AG04449 (cell line): ENCODE measurements around the gene PTH.

ENCODE experiments used
- CTCF ChIA-PET: fragments of 350-600 bp; formaldehyde crosslinking; extraction: SDS; loops from one replicate; lab custom pipeline; 2021; ENCODE audit warnings: antibody characterized with exemption; lab: Yijun Ruan, JAX
- POLR2A ChIA-PET: fragments of 400-600, 350-600 bp; formaldehyde crosslinking; extraction: SDS; loops from one replicate; lab custom pipeline; 2020; ENCODE audit warnings: antibody characterized with exemption, inconsistent platforms; lab: Yijun Ruan, JAX
- DNase-seq: peaks from one replicate; pipeline ENCODE4 v3.0.0-alpha.2; 2010; ENCODE audit warnings: low read depth, low spot score
- H3K4me3 ChIP-seq: 2 replicates; pipeline ENCODE4 v1.5.1; 2011; ENCODE audit warnings: low read depth, mild to moderate bottlenecking, control low read depth, low read length
- CTCF ChIP-seq: IDR thresholded peaks from one replicate; pipeline ENCODE4 v1.5.1; 2011; ENCODE audit warnings: mild to moderate bottlenecking, moderate library complexity, low read length, control low read depth, inconsistent platforms; ENCODE audit not compliant: insufficient read depth; ENCODE audit errors: missing control alignments

Gene PTH

GRCh38 chr11:13462901-13463778, 32.7 kb downstream of the PTH start, which contains the start of gene BTBD10:
Gene BTBD10 (minus strand): TSS chr11:13463222. CDS start chr11:13445124, 18,098 bp downstream.
- H3K4me3 ChIP-seq, result peak within 1 kb of the TSS; percentile 87
- TF ChIP-seq CTCF, result no peak
- DNase-seq, result peak; percentile 49
- CTCF ChIA-PET, result interaction anchor here (0.5 to 5.0 kb wide), 10 partner anchors 9 to 497 kb away, joined by 3 to 28 read pairs (median 8); no protein-coding TSS in a partner anchor
- POLR2A ChIA-PET, result interaction anchor here (0.7 to 1.6 kb wide), 9 partner anchors 10 to 254 kb away, joined by 3 to 5 read pairs (median 3); partner anchors contain the start of gene FAR1

- ChIA-PET POLR2A (interaction anchor here (0.7 to 1.6 kb wide), 6 partner anchors 11 to 255 kb away, joined by 3 to 5 read pairs (median 3); partner anchors contain the start of gene FAR1), CTCF (interaction anchor here (0.5 to 5.0 kb wide), 7 partner anchors 9 to 496 kb away, joined by 3 to 24 read pairs (median 3); no protein-coding TSS in a partner anchor)
- H3K4me3 ChIP-seq, result peak overlapping the region; percentile 87
- TF ChIP-seq CTCF, result no peak
- no peak for DNase-seq
These were observed 33.4 kb downstream of the PTH start for GRCh38 chr11:13462311-13462900.

GRCh38 chr11:13461291-13461690, 34.5 kb downstream of the PTH start:
- CTCF ChIA-PET, result interaction anchor here (0.6 to 2.6 kb wide), 2 partner anchors 10 to 20 kb away, joined by 4 to 11 read pairs; no protein-coding TSS in a partner anchor
- POLR2A ChIA-PET, result no interaction called here
- H3K4me3 ChIP-seq, result no peak overlapping the region

GRCh38 chr11:13450832-13451397, 44.9 kb downstream of the PTH start:
- no peak overlapping the region for H3K4me3 ChIP-seq
- DNase-seq, result no peak
- ChIA-PET CTCF (interaction anchor here (2.1 to 2.5 kb wide), 2 partner anchors 12 to 15 kb away, joined by 9 to 11 read pairs; partner anchors contain the start of gene BTBD10), POLR2A (interaction anchor here (1.6 kb wide), 1 partner anchor 12 kb away, joined by 5 read pairs; the partner anchor contains the start of gene BTBD10)
- TF ChIP-seq CTCF, result no peak

More at GRCh38 chr11:13461291-13461690, 34.5 kb downstream of the PTH start:
- TF ChIP-seq CTCF, result no peak
- DNase-seq, result no peak

GRCh38 chr11:13449522-13449921, 46.3 kb downstream of the PTH start:
- ChIA-PET POLR2A (no interaction called here), CTCF (interaction anchor here (2.5 kb wide), 1 partner anchor 13 kb away, joined by 11 read pairs; the partner anchor contains the start of gene BTBD10)
- TF ChIP-seq CTCF, result no peak
- no peak overlapping the region for H3K4me3 ChIP-seq
- no peak for DNase-seq
